Measurements from ENCODE around the gene SNX24. TPM values are rescaled to one million over a fixed set of nuclear protein-coding genes. Genes with fewer than 3 reads are reported as not detected.

SNX24 gene
- total RNA-seq, 1 experiment from 2014 or later, result 10.8 TPM

DNA sequence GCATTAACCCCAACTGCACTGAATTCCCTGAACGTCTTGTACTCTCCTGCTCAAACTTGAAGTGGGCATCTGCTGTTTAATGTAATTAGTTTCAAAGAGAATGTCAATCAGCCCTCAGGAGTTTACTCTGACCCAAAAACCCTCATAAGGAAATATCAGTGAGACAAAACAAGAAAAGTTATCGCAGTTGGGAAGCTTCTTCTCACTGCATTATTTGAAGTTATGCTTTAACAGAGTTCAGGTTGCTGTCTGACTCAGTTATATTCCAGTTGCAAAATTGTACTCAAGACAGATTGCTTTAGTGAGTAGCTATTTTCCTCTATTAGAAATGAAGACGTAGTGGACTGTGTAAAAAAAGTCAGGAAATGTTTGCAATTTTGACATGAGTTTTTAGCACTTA, 139.0 kb downstream of the SNX24 start:
- Histone ChIP-seq H3K9me2 (ENCODE audit: insufficient read depth) (no peaks in the 10 kb centered on the region), H4K20me1 (ENCODE audit: insufficient read depth) (no peaks in the 10 kb centered on the region), H3K4me2 (ENCODE audit: low read length) (no peak overlapping the region), H3K27ac (ENCODE audit: low read depth, low read length) (no peak overlapping the region), H3K27me3 (ENCODE audit: insufficient read depth, low read length) (no peaks in the 10 kb centered on the region), H3K4me1 (ENCODE audit: control insufficient read depth in 1 of 2, insufficient read depth in 2 of 2, low read length in 2 of 2) (no peaks in the 10 kb centered on the region), H2AFZ (ENCODE audit: low read depth, low read length, poor library complexity, severe bottlenecking) (no peak overlapping the region), H3K9me3 (ENCODE audit: control insufficient read depth in 1 of 2, insufficient read depth in 1 of 2, low read depth in 1 of 2, low read length in 2 of 2) (no peaks in the 10 kb centered on the region), H3K36me3 (ENCODE audit: control insufficient read depth in 1 of 2, insufficient read depth in 2 of 2, low read length in 2 of 2) (no peaks in the 10 kb centered on the region), H3K4me3 (replicated peaks in 1 of 2; ENCODE audit: low read depth in 1 of 2, low read length in 2 of 2) (no peak overlapping the region), H3K9ac (ENCODE audit: low read length) (no peak overlapping the region), H3K79me2 (ENCODE audit: insufficient read depth, low read length) (no peaks in the 10 kb centered on the region)
- DNase-seq (ENCODE audit: low read depth, low spot score), result no peak
- ATAC-seq, result no peak
- intact Hi-C loops (cut with micrococcal nuclease), result no loop called here
- no peak for TF ChIP-seq POLR2AphosphoS5 (IDR thresholded peaks at IDR 0.05; ENCODE audit: low read depth, low read length)
- TF ChIP-seq CEBPB (IDR thresholded peaks at IDR 0.05; ENCODE audit: low read depth), result no peak
- ChIA-PET RAD21 (ENCODE audit: low non-redundant PET in 1 of 2, low total read pairs in 2 of 2, uncharacterized antibody in 2 of 2, unreplicated experiment in 2 of 2) (no interaction called here), CTCF (no interaction called here), POLR2A (no interaction called here)
- no TSS peak for BruUV-seq (replicated peaks)

DNA sequence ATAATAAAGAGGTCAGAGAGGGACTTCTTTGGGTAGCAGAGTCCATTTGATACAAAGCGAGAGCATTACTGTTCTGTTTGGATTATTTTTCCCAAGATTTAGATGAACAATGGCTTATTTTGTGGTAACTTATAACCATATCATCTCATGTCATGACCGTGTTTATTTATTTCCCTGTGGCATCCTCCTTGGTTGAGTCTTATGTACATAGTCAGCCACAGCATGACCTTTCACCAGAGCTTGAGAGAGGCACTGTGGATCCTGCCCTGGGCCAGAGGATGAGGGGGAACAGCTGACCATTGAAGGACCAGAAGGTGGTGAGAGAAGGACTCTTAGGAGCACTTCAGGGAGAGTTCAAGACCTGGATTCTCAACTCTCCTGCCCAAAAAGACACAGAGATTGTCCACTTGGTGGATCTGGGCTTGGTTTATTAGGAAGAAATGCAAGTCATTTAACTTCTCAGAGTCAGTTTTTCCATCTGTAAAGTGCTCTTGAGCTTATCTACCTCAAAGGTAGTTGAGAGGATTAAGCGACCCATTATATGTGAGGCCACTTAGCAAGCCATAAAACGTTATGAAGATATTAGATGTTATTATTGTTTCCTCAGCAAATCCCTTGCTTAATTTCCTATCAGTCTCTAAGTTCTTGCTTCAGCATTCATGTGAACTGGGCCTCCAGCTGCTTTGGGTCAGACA, 139.7 kb downstream of the SNX24 start:
- POLR2A ChIA-PET, result no interaction called here
- no peak overlapping the region for H2AFZ ChIP-seq (ENCODE audit: low read depth, low read length, poor library complexity, severe bottlenecking)
- intact Hi-C loops (cut with micrococcal nuclease), result no loop called here
- RAD21 ChIA-PET (ENCODE audit: low non-redundant PET in 1 of 2, low total read pairs in 2 of 2, uncharacterized antibody in 2 of 2, unreplicated experiment in 2 of 2), result no interaction called here
- H3K9me3 ChIP-seq (ENCODE audit: control insufficient read depth in 1 of 2, insufficient read depth in 1 of 2, low read depth in 1 of 2, low read length in 2 of 2), result no peaks in the 10 kb centered on the region
- H3K36me3 ChIP-seq (ENCODE audit: control insufficient read depth in 1 of 2, insufficient read depth in 2 of 2, low read length in 2 of 2), result no peaks in the 10 kb centered on the region
- ATAC-seq, result no peak
- H3K79me2 ChIP-seq (ENCODE audit: insufficient read depth, low read length), result no peaks in the 10 kb centered on the region
- no peak for DNase-seq (ENCODE audit: low read depth, low spot score)
- H3K4me3 ChIP-seq (replicated peaks in 1 of 2; ENCODE audit: low read depth in 1 of 2, low read length in 2 of 2), result no peak overlapping the region
- H3K4me2 ChIP-seq (ENCODE audit: low read length), result no peak overlapping the region
- no peaks in the 10 kb centered on the region for H4K20me1 ChIP-seq (ENCODE audit: insufficient read depth)
- no TSS peak for BruUV-seq (replicated peaks)
- H3K27ac ChIP-seq (ENCODE audit: low read depth, low read length), result no peak overlapping the region
- H3K4me1 ChIP-seq (ENCODE audit: control insufficient read depth in 1 of 2, insufficient read depth in 2 of 2, low read length in 2 of 2), result no peaks in the 10 kb centered on the region
- CTCF ChIA-PET, result no interaction called here
- H3K9ac ChIP-seq (ENCODE audit: low read length), result no peak overlapping the region
- H3K27me3 ChIP-seq (ENCODE audit: insufficient read depth, low read length), result no peaks in the 10 kb centered on the region
- H3K9me2 ChIP-seq (ENCODE audit: insufficient read depth), result no peaks in the 10 kb centered on the region
- TF ChIP-seq TCF7L2 (IDR thresholded peaks at IDR 0.05; ENCODE audit: borderline replicate concordance, extremely low read depth, insufficient read depth, insufficient read length) (no peak), ELF1 (IDR thresholded peaks at IDR 0.05; ENCODE audit: borderline replicate concordance, low read depth) (no peak), SIN3A (IDR thresholded peaks at IDR 0.05; ENCODE audit: low read depth) (no peak), SP1 (IDR thresholded peaks at IDR 0.05; ENCODE audit: low read depth) (no peak), SRF (IDR thresholded peaks at IDR 0.05; ENCODE audit: low read depth) (no peak), ZNF274 (IDR thresholded peaks at IDR 0.05; ENCODE audit: low read depth, low read length) (no peak), CBX3 (IDR thresholded peaks at IDR 0.05; ENCODE audit: low read depth) (no peak), CEBPB (IDR thresholded peaks at IDR 0.05; ENCODE audit: low read depth) (no peak), RAD21 (IDR thresholded peaks at IDR 0.05; ENCODE audit: low read depth) (no peak), ZFX (IDR thresholded peaks at IDR 0.05) (no peak), POLR2AphosphoS5 (IDR thresholded peaks at IDR 0.05; ENCODE audit: low read depth, low read length) (no peak), EZH2 (IDR thresholded peaks at IDR 0.05) (no peak), YY1 (IDR thresholded peaks at IDR 0.05; ENCODE audit: extremely low read depth, insufficient replicate concordance, low read depth, low read length) (no peak), EZH2phosphoT487 (IDR thresholded peaks at IDR 0.05; ENCODE audit: borderline replicate concordance) (no peak)
- TF ChIP-seq, protein P1, sequence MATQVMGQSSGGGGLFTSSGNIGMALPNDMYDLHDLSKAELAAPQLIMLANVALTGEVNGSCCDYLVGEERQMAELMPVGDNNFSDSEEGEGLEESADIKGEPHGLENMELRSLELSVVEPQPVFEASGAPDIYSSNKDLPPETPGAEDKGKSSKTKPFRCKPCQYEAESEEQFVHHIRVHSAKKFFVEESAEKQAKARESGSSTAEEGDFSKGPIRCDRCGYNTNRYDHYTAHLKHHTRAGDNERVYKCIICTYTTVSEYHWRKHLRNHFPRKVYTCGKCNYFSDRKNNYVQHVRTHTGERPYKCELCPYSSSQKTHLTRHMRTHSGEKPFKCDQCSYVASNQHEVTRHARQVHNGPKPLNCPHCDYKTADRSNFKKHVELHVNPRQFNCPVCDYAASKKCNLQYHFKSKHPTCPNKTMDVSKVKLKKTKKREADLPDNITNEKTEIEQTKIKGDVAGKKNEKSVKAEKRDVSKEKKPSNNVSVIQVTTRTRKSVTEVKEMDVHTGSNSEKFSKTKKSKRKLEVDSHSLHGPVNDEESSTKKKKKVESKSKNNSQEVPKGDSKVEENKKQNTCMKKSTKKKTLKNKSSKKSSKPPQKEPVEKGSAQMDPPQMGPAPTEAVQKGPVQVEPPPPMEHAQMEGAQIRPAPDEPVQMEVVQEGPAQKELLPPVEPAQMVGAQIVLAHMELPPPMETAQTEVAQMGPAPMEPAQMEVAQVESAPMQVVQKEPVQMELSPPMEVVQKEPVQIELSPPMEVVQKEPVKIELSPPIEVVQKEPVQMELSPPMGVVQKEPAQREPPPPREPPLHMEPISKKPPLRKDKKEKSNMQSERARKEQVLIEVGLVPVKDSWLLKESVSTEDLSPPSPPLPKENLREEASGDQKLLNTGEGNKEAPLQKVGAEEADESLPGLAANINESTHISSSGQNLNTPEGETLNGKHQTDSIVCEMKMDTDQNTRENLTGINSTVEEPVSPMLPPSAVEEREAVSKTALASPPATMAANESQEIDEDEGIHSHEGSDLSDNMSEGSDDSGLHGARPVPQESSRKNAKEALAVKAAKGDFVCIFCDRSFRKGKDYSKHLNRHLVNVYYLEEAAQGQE (IDR thresholded peaks at IDR 0.05; ENCODE audit: low read depth), result no peak
- TF ChIP-seq, protein P2, sequence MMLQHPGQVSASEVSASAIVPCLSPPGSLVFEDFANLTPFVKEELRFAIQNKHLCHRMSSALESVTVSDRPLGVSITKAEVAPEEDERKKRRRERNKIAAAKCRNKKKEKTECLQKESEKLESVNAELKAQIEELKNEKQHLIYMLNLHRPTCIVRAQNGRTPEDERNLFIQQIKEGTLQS (IDR thresholded peaks at IDR 0.05), result no peak
